Femur (tissue), 1 donor: ENCODE data around the gene RPP25.
"Not testable (repeated sequence)": the region's sequence is repeated elsewhere in the genome, so short reads cannot be mapped to it uniquely, and the experiment has no call there.

ENCODE experiments used
- DNase-seq: peaks from one replicate; pipeline ENCODE4 v3.0.0-alpha.2; 2017

Gene RPP25

DNA sequence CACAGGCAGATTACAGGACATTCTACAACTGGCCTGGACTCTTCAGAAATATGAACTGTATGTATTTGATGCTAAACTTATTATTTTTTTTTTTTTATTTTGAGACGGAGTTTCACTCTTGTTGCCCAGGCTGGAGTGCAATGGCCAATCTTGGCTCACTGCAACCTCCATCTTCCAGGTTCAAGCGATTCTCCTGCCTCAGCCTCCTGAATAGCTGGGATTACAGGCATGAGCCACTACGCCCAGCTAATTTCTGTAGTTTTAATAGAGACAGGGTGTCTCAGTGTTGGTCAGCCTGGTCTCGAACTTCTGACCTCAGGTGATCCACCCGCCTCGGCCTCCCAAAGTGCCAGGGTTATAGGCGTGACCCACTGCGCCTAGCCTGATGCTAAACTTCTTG, 42.8 kb downstream of the RPP25 start:
- not testable (repeated sequence) for DNase-seq

DNA sequence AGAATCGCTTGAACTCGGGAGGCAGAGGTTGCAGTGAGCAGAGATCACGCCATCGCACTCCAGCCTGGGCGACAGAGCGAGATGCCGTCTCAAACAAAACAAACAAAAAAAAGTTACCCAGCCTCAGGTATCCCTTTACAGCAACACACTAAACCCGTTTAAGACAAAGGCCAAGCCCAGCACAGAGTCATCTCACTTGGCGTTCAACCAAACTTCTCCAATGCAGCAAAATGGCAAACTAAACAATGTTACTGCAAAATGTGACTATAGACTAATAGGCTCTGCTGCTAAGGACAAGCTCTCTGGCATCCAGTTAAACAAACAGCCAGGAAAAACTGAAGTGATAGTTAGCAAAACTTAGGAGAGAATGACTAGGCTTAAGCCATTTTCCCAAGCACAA, 43.5 kb downstream of the RPP25 start:
- DNase-seq, result no peak

DNA sequence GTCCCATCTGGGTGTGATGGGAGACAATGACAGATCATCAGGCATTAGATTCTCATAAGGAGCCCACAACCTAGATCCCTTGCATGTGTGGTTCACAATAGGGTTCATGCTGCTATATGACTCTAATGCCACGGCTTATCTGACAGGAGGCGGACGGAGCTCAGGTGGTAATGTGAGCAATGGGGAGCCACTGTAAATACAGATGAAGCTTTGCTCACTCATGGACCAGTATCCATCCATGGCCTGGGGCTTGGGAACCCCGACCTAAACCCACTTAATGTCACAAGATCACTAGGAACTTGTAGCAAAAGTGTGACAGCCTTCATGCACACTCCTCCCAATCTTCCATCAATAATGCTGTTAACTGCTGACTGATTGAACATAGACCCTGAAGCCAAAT, 47.9 kb downstream of the RPP25 start:
- no peak for DNase-seq

DNA sequence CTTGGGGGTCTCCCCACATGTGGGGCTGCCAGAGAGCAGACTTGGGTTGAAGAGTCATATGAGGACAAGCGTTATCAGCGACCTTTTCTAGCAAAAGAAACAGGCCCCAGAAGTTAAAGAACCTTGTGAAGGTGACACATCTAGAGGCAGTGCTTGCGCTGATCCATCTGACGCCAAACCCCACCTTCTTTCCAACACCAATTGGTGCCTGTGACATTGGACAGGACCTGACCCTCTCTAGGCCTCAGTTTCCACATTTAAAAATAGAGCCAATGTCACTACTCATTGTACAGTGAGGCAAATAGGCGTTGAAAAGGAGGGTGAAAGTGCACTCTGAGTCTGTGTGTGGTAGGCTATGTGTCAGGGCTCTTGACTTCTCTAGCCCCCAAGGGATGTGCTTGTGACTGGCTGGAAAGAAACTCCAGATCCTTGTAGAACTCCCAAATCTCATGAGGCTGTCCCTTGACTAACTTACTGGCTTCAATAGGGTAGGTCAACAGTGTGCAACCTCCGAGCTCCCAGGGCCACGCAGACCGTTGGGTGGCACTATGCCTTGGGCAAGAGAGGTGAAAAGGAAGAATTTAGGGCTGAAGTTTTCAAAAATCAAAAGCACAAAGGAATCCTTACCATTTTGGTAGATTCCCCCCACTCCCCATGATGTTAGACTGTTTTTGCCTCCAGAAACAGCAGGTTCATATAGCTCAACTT, 49.3 kb downstream of the RPP25 start:
- DNase-seq, result no peak

DNA sequence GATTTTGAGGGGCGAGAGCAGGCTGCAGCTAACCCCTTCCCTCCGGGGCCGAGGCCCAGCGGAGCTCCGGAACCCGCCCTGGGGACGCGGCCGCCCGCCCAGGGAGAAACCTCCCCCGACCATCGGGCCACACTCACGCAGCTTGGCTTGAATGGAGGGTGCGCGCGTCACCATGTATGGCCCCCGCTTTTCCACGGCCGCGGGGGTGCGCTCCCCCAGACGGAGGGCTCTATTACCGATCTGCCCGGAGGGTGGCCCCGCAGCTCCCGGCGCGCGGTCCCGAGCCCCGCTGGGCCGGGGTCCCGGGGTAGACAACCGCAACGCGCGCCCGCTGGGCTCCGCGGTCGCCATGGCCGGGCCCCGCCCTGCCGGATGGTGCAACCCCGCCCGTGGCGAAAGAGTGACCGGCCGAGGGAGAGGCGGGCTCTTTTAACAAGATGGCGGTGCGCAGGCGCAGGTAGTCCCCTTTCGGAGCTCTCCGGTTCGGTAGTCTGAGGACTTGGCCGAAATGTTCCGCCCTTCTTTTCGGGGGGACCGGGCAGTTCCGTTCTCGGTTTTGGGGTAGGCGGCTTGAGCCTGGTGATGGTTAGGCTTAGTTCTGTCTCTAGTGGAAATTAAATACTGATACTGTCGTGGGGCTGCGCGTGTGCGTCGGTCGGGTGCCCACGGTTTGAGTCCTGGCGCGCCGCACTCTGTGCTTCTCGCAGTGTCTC, 50.0 kb downstream of the RPP25 start, which contains the start of gene FAM219B:
TSS of gene FAM219B (minus strand) at position 402 of the 713 bp plus-strand sequence. CDS start at position 351, 51 bp downstream.
- peak; percentile 95 for DNase-seq

- no peak for DNase-seq
Measured at GRCh38 chr15:74906067-74906449, 50.5 kb downstream of the RPP25 start.
